ENCODE results near the gene MAGI3. TPM values are rescaled to one million over a fixed set of nuclear protein-coding genes. Genes with fewer than 3 reads are reported as not detected.

The MAGI3 gene
- polyA plus RNA-seq, 1 donor from 2014 or later: 10.8 TPM

DNA sequence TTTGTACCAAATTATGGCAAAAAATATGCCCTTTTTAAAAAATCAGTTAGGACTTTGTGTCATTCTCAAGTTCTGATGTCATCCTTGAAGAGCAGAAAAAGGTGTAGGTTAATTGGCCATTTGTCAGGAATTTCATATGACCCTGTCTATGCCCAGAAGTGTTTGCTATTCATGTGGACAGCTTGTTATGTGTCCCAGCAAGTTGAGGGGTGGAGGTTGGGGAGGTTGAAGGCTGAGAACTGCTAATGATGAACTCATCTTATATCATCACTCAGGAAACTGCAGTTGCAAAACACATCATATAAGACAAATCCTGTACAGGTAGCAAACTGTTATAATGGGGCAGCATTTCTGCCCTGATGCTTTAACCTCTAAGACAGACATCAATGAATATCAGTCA is 262.5 kb downstream of the MAGI3 start:
- H3K27ac ChIP-seq (ENCODE audit: low read length): no peak overlapping the region
- H3K9me3 ChIP-seq (ENCODE audit: low read length): no peaks in the 10 kb centered on the region
- TF ChIP-seq POLR2AphosphoS5 (IDR thresholded peaks at IDR 0.05) (no peak), TAF1 (IDR thresholded peaks at IDR 0.05; ENCODE audit: low read depth) (no peak), EP300 (conservative IDR thresholded peaks at IDR 0.05; ENCODE audit: poor library complexity, severe bottlenecking) (no peak), EZH2 (IDR thresholded peaks at IDR 0.05; ENCODE audit: borderline replicate concordance, insufficient read depth, low read length, poor library complexity, severe bottlenecking) (no peak), SMC3 (conservative IDR thresholded peaks at IDR 0.05; ENCODE audit: poor library complexity) (no peak)
- TF ChIP-seq, protein P1, sequence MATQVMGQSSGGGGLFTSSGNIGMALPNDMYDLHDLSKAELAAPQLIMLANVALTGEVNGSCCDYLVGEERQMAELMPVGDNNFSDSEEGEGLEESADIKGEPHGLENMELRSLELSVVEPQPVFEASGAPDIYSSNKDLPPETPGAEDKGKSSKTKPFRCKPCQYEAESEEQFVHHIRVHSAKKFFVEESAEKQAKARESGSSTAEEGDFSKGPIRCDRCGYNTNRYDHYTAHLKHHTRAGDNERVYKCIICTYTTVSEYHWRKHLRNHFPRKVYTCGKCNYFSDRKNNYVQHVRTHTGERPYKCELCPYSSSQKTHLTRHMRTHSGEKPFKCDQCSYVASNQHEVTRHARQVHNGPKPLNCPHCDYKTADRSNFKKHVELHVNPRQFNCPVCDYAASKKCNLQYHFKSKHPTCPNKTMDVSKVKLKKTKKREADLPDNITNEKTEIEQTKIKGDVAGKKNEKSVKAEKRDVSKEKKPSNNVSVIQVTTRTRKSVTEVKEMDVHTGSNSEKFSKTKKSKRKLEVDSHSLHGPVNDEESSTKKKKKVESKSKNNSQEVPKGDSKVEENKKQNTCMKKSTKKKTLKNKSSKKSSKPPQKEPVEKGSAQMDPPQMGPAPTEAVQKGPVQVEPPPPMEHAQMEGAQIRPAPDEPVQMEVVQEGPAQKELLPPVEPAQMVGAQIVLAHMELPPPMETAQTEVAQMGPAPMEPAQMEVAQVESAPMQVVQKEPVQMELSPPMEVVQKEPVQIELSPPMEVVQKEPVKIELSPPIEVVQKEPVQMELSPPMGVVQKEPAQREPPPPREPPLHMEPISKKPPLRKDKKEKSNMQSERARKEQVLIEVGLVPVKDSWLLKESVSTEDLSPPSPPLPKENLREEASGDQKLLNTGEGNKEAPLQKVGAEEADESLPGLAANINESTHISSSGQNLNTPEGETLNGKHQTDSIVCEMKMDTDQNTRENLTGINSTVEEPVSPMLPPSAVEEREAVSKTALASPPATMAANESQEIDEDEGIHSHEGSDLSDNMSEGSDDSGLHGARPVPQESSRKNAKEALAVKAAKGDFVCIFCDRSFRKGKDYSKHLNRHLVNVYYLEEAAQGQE (IDR thresholded peaks at IDR 0.05; ENCODE audit: borderline replicate concordance): no peak
- H3K27me3 ChIP-seq (ENCODE audit: insufficient read depth, low read depth, low read length): no peaks in the 10 kb centered on the region
- H3K79me2 ChIP-seq (replicated peaks; ENCODE audit: insufficient read depth, low read length): no peaks in the 10 kb centered on the region
- no peaks in the 10 kb centered on the region for H3K36me3 ChIP-seq (ENCODE audit: insufficient read depth, low read length)
- no peak overlapping the region for H3K4me2 ChIP-seq (ENCODE audit: low read length)
- H3K9ac ChIP-seq (ENCODE audit: low read length): no peak overlapping the region
- no peak overlapping the region for H3K4me3 ChIP-seq (ENCODE audit: low read length)
- H3F3A ChIP-seq (ENCODE audit: insufficient read depth, low read length, poor library complexity, severe bottlenecking): no peaks in the 10 kb centered on the region
- no peaks in the 10 kb centered on the region for H4K20me1 ChIP-seq (ENCODE audit: insufficient read depth)
- no peaks in the 10 kb centered on the region for H3K9me2 ChIP-seq (ENCODE audit: insufficient read depth, low read length)
- H2AFZ ChIP-seq (ENCODE audit: low read depth, low read length): no peak overlapping the region

DNA sequence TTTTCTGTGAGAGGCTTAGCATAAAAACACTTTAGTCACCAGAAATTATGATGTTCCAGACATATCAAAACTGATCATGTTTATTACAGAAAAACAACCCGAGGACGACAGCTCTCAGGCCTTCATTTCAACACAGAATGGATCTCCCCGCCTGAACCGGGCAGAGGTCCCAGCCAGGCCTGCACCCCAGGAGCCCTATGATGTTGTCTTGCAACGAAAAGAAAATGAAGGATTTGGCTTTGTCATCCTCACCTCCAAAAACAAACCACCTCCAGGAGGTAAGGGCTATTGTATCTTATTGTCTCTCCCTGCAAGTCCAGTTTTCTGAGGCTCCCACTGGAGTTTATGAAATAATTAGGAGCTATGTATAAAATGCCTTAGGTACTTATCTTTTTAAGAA is 263.4 kb downstream of the MAGI3 start:
- no peaks in the 10 kb centered on the region for H3K79me2 ChIP-seq (replicated peaks; ENCODE audit: insufficient read depth, low read length)
- peak overlapping the region; percentile 91 for H3K27ac ChIP-seq (ENCODE audit: low read length)
- no peak overlapping the region for H3K9ac ChIP-seq (ENCODE audit: low read length)
- no peaks in the 10 kb centered on the region for H3K27me3 ChIP-seq (ENCODE audit: insufficient read depth, low read depth, low read length)
- H2AFZ ChIP-seq (ENCODE audit: low read depth, low read length): no peak overlapping the region
- no peaks in the 10 kb centered on the region for H3F3A ChIP-seq (ENCODE audit: insufficient read depth, low read length, poor library complexity, severe bottlenecking)
- TF ChIP-seq, protein P2, sequence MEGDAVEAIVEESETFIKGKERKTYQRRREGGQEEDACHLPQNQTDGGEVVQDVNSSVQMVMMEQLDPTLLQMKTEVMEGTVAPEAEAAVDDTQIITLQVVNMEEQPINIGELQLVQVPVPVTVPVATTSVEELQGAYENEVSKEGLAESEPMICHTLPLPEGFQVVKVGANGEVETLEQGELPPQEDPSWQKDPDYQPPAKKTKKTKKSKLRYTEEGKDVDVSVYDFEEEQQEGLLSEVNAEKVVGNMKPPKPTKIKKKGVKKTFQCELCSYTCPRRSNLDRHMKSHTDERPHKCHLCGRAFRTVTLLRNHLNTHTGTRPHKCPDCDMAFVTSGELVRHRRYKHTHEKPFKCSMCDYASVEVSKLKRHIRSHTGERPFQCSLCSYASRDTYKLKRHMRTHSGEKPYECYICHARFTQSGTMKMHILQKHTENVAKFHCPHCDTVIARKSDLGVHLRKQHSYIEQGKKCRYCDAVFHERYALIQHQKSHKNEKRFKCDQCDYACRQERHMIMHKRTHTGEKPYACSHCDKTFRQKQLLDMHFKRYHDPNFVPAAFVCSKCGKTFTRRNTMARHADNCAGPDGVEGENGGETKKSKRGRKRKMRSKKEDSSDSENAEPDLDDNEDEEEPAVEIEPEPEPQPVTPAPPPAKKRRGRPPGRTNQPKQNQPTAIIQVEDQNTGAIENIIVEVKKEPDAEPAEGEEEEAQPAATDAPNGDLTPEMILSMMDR (IDR thresholded peaks at IDR 0.05; ENCODE audit: poor library complexity, severe bottlenecking): no peak
- TF ChIP-seq RAD21 (conservative IDR thresholded peaks at IDR 0.05) (no peak), SMC3 (conservative IDR thresholded peaks at IDR 0.05; ENCODE audit: poor library complexity) (no peak), MXI1 (conservative IDR thresholded peaks at IDR 0.05; ENCODE audit: poor library complexity, severe bottlenecking) (no peak), POLR2AphosphoS5 (IDR thresholded peaks at IDR 0.05) (no peak), EZH2 (IDR thresholded peaks at IDR 0.05; ENCODE audit: borderline replicate concordance, insufficient read depth, low read length, poor library complexity, severe bottlenecking) (no peak), EP300 (conservative IDR thresholded peaks at IDR 0.05; ENCODE audit: poor library complexity, severe bottlenecking) (no peak), TAF1 (IDR thresholded peaks at IDR 0.05; ENCODE audit: low read depth) (no peak)
- TF ChIP-seq, protein P1 (IDR thresholded peaks at IDR 0.05; ENCODE audit: borderline replicate concordance): no peak
- no peaks in the 10 kb centered on the region for H3K9me2 ChIP-seq (ENCODE audit: insufficient read depth, low read length)
- no peaks in the 10 kb centered on the region for H3K9me3 ChIP-seq (ENCODE audit: low read length)
- H4K20me1 ChIP-seq (ENCODE audit: insufficient read depth): no peaks in the 10 kb centered on the region
- H3K36me3 ChIP-seq (ENCODE audit: insufficient read depth, low read length): no peaks in the 10 kb centered on the region
- H3K4me2 ChIP-seq (ENCODE audit: low read length): no peak overlapping the region
- H3K4me3 ChIP-seq (ENCODE audit: low read length): no peak overlapping the region

Data from neural cell (in vitro differentiated cells).